Epithelial cell of proximal tubule (primary cell): ENCODE results near the gene GSTM2. TPM values are rescaled to one million over a fixed set of nuclear protein-coding genes. Genes with fewer than 3 reads are reported as not detected.
"Not testable (repeated sequence)": the region's sequence is repeated elsewhere in the genome, so short reads cannot be mapped to it uniquely, and the experiment has no call there.

Experiments
- DNase-seq: peaks from one replicate; pipeline ENCODE4 v3.0.0-alpha.2; 2011; ENCODE audit warnings: low read depth
- H3K4me3 ChIP-seq: 2 replicates; pipeline ENCODE4 v1.5.1; 2011; ENCODE audit warnings: low read depth, mild to moderate bottlenecking, low read length
- total RNA-seq: library from RNA; depleted of rRNA; stranded (reverse); fragments of >200 nt; gene quantifications from 2 replicates; pipeline ENCODE4 v1.2.3, GENCODE V29; 2015
- TF ChIP-seq, protein P1 (sequence below): conservative IDR thresholded peaks from 2 replicates; pipeline ENCODE4 v1.5.1; 2012; ENCODE audit warnings: low read depth, mild to moderate bottlenecking, low read length

GSTM2 gene
- total RNA-seq, 1 donor from 2014 or later, result 8.9 TPM

GRCh38 chr1:109687641-109688499 is 20.0 kb downstream of the GSTM2 start, which contains the start of gene GSTM1:
TSS of gene GSTM1 (plus strand) at chr1:109687817. CDS start at chr1:109687874, 57 bp downstream.
- TF ChIP-seq, protein P1, sequence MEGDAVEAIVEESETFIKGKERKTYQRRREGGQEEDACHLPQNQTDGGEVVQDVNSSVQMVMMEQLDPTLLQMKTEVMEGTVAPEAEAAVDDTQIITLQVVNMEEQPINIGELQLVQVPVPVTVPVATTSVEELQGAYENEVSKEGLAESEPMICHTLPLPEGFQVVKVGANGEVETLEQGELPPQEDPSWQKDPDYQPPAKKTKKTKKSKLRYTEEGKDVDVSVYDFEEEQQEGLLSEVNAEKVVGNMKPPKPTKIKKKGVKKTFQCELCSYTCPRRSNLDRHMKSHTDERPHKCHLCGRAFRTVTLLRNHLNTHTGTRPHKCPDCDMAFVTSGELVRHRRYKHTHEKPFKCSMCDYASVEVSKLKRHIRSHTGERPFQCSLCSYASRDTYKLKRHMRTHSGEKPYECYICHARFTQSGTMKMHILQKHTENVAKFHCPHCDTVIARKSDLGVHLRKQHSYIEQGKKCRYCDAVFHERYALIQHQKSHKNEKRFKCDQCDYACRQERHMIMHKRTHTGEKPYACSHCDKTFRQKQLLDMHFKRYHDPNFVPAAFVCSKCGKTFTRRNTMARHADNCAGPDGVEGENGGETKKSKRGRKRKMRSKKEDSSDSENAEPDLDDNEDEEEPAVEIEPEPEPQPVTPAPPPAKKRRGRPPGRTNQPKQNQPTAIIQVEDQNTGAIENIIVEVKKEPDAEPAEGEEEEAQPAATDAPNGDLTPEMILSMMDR, result peak; percentile 32
- no peak for DNase-seq
- peak within 1 kb of the TSS; percentile 58 for H3K4me3 ChIP-seq

DNA sequence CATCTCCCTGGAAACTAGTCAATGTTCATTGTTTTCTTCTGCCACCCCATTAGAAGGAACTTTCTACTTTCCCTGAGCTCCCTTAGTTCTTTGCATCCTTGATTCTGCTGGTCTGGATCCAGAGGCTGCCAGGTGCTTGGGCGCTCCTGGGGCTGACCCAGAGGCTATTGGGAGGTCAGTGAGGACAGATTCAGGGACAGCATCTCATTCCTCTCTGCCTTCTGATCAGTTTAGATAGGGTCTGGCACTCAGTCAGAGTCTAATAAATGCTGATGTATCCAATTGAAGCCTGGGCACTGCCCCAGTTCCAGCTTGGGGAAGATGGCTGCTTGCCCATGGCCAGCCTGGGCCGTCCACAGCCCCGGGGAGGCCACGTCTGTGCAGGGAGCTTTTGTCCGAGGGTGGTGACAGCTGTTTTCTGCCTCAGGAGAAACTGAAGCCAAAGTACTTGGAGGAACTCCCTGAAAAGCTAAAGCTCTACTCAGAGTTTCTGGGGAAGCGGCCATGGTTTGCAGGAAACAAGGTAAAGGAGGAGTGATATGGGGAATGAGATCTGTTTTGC is 22.1 kb downstream of the GSTM2 start:
- DNase-seq, result no peak
- TF ChIP-seq, protein P1, result no peak
- no peak overlapping the region for H3K4me3 ChIP-seq

GRCh38 chr1:109691759-109692158 is 23.9 kb downstream of the GSTM2 start:
- TF ChIP-seq, protein P1, result no peak
- H3K4me3 ChIP-seq, result no peak overlapping the region

DNA sequence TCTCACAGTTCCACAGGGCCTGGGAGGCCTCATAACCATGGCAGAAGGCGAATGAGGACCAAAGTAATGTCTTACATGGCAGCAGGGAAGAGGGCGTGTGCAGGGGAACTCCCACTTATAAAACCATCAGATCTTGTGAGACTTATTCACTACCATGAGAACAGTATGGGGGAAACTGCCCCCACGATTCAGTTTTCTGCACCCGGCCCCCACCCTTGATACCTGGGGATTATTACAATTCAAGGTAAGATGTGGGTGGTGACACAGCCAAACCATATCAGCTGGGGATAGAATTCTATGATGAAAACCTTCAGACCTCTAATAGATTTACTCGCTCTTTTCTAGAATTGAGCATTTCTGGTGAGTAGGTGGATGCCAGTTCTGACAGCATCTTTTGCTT is 26.5 kb downstream of the GSTM2 start:
- DNase-seq, H3K4me3 ChIP-seq: not testable (repeated sequence)

More at GRCh38 chr1:109691759-109692158, 23.9 kb downstream of the GSTM2 start:
- DNase-seq, result no peak

DNA sequence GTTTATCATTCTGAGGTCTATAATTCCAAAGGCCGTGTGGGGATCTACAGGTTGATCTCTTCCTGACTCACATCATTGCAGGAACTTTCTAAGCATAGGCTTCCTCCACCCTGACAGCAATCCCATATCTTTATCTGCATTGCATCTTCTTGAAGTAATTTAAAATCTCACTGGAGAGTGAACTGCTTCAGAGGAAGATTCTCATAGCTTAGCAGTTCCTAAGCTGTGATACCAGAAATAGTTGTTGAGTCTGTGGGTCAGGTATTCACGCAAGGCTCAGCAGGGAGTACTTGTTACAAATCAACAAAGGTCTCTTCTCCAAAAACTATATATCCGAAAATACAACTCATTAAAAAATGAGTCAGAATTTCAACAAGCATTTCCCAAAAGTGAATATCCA is 27.3 kb downstream of the GSTM2 start:
- DNase-seq, H3K4me3 ChIP-seq: not testable (repeated sequence)

- DNase-seq, result no peak
- TF ChIP-seq, protein P1, result no peak
- no peak overlapping the region for H3K4me3 ChIP-seq
Observed at GRCh38 chr1:109697066-109697465, 29.2 kb downstream of the GSTM2 start.

GRCh38 chr1:109697861-109698260 is 30.0 kb downstream of the GSTM2 start:
- H3K4me3 ChIP-seq, DNase-seq: not testable (repeated sequence)

- not testable (repeated sequence) for DNase-seq, H3K4me3 ChIP-seq
Observed at GRCh38 chr1:109702940-109703339, 35.1 kb downstream of the GSTM2 start.

DNA sequence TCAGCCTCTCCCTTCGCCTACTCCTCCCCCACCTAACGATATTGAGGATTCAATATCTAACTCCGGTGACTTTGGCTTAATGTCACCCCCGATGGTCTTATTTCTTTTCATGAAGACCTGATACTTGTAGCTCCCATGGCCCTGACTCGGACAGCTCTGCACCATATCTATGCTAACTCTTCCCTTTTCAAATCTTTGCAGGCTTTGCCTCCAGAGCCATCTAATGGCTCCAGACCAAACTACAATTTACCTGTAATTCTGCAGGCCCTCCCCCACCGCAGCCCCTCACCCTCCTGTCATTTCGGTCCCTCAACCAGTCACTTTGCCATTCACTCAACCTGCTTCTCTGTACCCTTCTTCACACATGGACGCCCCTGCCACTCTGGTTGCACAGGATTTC is 36.3 kb downstream of the GSTM2 start:
- DNase-seq, result no peak
- no peak overlapping the region for H3K4me3 ChIP-seq
- TF ChIP-seq, protein P1, result peak; percentile 53
